ENCODE results near the gene QKI.

DNA sequence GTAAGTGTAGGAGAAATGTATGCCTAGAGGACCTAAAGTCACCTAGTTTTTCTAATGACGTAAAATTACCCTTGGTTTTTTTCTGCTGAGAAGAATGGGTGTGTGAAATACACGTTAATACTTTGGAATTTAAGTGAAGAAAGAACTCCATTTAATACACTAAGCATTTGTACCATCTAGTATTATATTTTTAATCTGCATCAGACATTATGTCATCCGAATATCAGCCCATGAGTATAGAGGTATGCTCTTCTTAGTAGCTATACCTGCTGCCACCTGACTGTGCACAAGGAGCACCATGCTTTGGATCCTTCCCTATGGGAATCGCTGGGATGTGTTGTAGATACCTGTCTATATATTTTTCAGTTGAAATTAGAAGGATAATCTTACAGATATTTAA, 106.4 kb downstream of the QKI start:
- TF ChIP-seq, protein P1, sequence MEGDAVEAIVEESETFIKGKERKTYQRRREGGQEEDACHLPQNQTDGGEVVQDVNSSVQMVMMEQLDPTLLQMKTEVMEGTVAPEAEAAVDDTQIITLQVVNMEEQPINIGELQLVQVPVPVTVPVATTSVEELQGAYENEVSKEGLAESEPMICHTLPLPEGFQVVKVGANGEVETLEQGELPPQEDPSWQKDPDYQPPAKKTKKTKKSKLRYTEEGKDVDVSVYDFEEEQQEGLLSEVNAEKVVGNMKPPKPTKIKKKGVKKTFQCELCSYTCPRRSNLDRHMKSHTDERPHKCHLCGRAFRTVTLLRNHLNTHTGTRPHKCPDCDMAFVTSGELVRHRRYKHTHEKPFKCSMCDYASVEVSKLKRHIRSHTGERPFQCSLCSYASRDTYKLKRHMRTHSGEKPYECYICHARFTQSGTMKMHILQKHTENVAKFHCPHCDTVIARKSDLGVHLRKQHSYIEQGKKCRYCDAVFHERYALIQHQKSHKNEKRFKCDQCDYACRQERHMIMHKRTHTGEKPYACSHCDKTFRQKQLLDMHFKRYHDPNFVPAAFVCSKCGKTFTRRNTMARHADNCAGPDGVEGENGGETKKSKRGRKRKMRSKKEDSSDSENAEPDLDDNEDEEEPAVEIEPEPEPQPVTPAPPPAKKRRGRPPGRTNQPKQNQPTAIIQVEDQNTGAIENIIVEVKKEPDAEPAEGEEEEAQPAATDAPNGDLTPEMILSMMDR (IDR thresholded peaks at IDR 0.05) = no peak
- no peak for TF ChIP-seq POLR2A (IDR thresholded peaks at IDR 0.05)

Data from ovary (tissue), 3 donors.